Measurements from ENCODE around the gene RETSAT.

- TF ChIP-seq CTCF (IDR thresholded peaks at IDR 0.05) (no peak), MAFK (IDR thresholded peaks at IDR 0.05; ENCODE audit: partially characterized antibody) (no peak), POLR2A (IDR thresholded peaks at IDR 0.05; ENCODE audit: low read length) (no peak), CBX8 (IDR thresholded peaks at IDR 0.05) (no peak), JUN (IDR thresholded peaks at IDR 0.05) (no peak), SREBF2 (IDR thresholded peaks at IDR 0.05) (no peak), RAD21 (conservative IDR thresholded peaks at IDR 0.05 in 1 of 2, IDR thresholded peaks at IDR 0.05 in 1 of 2) (no peak), EP300 (IDR thresholded peaks at IDR 0.05) (no peak), BHLHE40 (IDR thresholded peaks at IDR 0.05; ENCODE audit: low read depth, low read length) (no peak), RFX5 (IDR thresholded peaks at IDR 0.05) (no peak), EHF (CRISPR knock-in tag; IDR thresholded peaks at IDR 0.05) (no peak)
Observed at GRCh38 chr2:85401464-85401805, 47.1 kb upstream of the RETSAT start.

Measured in A549 (cell line).